NCI-H146 treated with DMSO at 0.1 percent for 48 hours (cell line): Measurements from ENCODE around the gene MLXIP.
"Not testable (repeated sequence)": the region's sequence is repeated elsewhere in the genome, so short reads cannot be mapped to it uniquely, and the experiment has no call there.

ENCODE experiments used
- DNase-seq: peaks from one replicate; lab custom pipeline; 2025; ENCODE audit not compliant: unreplicated experiment; lab: John Stamatoyannopoulos, UW

The MLXIP gene

DNA sequence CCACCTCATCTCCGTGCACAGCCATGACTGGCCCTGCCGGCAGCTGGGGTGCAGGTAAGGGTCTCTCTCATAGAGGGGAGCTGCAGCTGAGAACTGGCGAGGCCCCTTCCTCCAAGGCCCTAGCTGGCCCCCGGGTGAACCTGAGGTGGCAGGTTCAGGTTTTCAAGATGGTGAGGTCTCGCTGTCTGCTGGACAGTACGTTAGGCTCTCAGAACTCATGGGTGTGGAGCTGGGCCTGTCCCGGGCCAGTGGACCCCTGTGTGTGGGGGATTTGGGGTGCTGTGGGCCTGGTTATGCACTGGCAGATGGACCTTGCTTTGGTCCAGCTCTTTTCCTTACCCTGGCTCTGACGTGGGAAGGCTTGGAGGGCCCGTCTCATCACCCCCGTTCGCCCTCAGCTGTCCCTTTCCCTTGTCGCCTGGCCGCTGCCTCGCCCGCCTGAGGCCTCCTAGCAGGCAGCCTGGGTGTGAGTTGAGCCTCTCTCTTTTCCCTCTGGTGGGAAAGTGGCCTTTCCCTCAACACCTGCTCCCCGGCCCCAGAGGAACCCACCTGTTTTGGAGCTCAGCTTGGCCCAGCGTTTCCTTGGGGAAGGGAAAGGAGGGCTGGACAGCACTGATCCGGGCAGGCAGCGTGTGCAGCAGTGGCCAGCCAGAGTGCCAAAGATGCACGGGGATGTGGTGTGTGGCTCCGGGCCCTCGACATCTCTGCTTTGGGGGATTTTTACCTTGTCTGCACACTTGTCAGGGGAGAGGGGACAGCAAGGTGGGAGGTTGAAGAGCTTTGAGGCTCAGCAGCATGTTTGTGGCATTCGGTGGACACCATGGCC is 67.2 kb downstream of the MLXIP start:
- DNase-seq = no peak

DNA sequence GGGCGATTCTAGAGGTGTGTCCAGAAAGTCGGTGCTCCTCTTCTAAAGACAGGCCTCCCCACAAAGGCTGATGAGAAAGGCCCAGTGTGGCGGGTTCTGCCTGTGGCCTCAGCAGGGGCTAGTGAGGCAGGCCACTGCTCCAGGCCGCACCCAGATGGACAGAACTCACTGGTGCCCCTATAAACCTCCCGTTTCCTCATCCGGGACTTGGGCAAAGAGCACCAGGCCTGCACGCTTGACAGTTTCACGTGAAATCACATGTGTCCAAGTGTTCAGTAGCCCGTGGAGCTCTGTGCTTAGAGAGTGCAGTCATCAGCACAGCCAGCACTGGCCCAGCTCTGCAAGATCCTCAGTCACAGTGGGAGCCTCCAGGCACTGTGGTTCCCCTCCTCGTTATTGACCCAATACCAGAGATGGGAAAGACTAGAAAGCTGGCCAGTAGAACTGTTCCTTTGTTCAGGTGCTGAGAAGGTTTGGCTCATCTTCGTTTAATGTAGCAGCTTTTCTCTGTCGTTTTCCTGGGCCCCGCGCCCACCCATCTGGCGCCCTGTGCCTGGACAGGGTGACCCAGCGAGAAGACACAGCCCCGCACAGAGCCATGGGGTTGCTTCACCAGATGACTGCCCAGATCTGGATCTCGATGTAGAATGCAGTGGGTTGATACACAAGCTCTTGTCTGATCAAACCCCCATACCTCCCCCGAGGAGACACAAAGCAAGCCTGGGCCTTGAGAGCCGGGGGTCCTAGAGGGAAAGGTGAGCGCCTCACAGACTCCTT is 69.1 kb downstream of the MLXIP start:
- DNase-seq = no peak

- DNase-seq = no peak
Measured at GRCh38 chr12:122148657-122149056, 70.1 kb downstream of the MLXIP start.

DNA sequence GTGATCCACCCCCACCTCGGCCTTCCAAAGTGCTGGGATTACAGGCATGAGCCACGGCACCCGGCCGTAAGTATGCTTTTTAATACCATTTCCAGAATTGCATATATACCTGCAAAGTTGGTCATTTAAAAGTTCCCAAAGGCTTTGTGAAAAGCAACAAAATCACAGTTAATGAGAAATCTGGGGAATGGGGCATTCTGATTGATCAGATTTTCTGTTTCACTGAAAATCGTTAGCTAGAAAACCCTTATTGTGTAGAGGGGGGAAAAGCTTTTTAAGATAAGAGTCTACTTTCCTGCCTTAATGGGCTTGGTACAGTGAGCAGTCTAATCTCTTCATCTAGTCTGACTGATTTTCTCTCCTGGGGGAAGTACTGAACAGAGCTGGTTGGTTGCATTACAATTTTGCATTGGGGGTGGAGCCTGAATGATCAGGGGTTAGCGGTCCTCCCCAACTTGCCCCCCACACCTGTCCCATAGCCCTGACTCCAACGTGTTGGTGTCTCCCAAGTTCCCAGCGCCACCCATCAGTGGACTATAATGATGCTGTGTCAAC is 71.6 kb downstream of the MLXIP start:
- no peak for DNase-seq

GRCh38 chr12:122152754-122153153 is 74.2 kb downstream of the MLXIP start:
- no peak for DNase-seq

DNA sequence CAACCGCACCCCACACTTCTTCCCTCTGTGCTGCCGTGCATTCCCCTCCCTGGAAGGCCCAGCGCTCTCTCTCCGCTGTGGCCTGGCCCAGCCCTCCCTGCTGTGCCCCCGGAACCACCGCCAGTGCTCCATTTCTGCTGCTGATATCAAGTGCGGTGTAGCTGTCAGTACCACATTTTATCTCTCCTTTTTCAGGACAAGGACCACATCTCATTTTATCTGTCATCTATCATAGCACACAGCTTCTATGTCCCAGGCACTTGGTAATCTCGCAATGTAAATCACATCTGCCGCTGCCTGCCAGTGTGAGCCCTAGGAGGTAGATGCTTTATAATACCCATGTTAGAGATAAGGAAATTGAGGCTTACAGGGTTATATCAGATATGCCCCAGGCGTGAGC is 77.1 kb downstream of the MLXIP start:
- DNase-seq = no peak

DNA sequence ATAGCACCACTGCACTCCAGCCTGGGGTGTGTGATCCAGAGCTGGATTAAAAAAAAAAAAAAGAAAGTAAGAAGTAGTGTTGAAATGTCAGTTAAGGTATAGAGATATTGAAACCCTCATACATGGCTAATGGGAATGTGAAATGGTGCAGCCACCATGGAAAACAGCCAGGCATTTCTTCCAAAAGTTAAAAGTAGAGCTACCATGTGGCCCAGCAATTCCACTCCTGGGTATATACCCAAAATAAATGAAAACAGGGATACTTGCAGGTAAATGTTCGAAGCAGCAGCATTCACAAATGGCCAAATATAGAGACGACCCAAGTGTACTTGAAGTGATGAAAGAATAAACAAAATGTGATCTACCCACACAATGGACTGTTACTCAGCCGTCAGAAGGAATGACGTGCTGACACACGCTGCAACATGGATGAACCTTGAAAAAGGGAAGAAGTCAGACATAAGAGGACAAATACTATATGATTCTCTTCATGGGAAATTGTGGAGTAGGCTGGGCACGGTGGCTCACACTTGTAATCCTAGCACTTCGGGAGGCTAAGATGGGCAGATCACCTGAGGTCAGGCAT is 80.2 kb downstream of the MLXIP start:
- no peak for DNase-seq

DNA sequence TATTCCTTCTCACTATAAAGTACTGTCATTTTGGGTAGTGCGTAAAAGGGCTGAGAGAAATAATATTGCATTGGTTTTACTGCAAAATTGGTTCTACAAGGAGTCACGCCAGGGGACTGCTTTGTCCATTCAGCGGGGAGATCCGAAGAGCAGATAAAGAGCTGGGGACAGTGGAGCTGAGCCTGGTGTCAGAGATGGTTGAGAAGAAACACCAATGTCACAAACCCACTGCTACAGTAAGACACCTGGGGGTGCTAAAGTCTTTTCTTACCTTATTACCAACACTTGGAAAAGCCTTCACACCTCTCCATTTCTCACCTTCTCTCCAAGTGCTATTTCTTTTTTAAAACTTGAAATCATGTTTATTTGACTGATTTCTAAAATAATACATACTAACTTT is 81.3 kb downstream of the MLXIP start:
- no peak for DNase-seq

DNA sequence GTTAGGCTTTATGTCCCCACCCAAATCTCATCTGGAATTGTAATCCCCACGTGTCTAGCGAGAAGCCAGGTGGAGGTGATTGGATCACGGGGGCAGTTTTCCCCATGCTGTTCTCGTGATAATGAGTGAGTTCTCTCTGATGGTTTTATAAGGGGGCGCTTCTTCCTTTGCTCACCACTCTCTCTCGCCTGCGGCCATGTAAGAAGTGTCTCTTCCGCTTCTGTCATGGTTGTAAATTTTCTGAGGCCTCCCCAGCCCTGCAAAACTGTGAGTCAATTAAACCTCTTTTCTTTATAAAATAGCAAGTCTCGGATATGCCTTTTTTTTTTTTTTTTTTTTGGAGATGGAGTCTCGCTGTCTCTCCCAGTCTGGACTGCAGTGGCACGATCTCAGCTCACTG is 82.2 kb downstream of the MLXIP start:
- no peak for DNase-seq

GRCh38 chr12:122161682-122162081 is 83.1 kb downstream of the MLXIP start:
- DNase-seq = no peak

- no peak for DNase-seq
Measured at GRCh38 chr12:122162976-122163375, 84.4 kb downstream of the MLXIP start.

DNA sequence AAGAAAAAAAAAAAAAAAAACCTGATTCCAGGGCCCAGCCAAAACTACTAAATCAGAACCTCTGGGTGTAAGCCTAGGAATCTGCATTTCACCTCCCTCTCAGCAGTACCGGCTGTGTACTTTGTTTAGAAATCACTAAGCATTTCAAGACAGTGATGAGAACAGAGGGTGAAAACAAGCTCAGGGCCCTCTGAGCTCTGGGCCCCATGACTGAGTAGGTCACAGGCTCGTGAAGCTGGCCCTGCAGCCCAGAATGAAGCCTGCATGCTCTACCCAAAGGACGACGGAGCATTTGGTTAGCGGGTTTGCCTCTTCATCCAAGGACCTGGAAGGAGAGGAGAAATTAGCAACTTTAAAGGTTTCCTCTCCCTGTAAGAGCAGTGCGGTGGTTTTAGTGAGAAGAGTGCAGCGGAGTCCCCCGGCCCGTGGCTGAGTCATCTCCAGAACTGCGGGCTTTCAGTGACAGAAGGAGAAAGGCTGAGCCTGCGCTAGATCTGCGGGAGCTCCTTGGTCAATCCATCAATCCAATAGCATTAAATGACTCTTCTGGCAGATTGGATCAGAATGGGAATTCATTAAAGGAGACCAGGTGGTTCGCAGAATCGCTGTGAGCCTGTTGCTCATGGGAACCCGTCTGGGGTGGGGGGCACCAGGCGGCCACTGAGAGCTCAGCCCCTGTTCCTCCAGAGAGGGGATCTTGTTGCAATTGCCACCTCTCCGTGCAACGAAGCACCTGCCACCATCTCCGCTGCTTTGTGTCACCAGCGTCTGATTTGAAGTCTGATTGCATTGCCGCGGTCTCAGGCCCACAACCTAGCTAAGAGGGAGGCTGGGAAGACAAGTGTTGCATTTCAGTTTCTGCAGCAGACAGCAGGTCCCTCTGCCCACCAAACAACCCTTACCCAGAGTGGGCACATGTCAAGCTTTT is 88.1 kb downstream of the MLXIP start:
- no peak for DNase-seq

DNA sequence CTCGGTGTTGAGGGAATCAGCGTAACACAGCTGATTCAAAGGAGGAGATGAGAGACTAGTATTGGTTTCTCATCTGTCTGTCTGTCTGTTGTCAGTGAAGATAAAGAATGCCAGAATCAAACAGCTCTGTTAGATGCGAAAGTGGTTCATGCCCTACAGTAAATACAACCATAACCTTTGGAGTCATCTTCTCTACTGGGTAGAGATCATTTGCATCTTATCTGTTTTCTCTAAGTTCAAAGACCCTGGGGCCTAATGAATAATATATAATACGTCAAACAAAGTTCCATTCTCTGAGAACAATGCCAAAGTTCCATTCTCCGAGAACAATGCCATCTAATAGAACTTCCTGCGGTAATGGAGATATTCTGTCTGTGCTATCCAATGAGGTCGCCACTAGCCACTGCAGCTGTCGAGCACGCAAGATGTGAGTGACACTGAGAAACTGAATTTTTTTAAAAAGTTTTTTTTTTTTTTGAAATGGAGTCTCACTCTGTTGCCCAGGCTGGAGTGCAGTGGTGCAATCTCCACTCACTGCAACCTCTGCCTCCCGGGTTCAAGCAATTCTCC is 88.9 kb downstream of the MLXIP start:
- no peak for DNase-seq

DNA sequence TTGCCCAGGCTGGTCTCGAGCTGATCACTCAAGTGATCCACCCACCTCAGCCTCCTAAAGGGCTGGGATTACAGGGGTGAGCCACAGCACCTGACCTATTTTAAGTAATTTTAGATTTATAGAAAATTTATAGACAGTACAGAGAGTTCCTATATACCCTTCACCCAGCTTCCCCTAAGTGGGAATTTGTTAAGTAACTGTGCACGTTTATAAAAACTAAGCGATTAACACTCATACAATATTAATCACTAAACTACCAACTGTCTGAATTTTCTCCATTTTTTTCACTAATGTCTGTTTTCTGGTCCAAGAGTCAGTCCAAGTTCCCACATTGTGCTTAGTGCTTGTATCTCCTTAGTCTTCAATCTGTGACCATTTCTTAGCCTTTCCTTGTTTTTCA is 89.9 kb downstream of the MLXIP start:
- no peak for DNase-seq

DNA sequence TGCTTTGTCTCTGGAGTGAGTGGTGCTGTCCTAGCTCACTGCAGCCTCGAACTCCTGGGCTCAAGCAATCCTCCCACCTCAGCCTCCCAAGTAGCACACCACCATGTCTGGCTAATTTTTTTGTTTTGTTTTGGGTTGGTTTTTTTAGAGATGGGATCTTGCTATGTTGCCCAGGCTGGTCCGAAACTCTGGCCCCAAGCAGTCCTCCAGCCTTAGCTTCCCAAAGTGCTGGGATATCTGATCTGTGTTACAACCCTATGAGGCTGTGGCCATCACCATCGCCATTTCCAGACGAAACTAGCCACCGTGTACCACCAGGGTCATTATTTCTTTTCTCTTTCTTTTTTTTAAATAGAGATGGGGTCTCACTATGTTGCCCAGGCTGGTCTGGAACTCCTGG is 92.8 kb downstream of the MLXIP start:
- DNase-seq = no peak

DNA sequence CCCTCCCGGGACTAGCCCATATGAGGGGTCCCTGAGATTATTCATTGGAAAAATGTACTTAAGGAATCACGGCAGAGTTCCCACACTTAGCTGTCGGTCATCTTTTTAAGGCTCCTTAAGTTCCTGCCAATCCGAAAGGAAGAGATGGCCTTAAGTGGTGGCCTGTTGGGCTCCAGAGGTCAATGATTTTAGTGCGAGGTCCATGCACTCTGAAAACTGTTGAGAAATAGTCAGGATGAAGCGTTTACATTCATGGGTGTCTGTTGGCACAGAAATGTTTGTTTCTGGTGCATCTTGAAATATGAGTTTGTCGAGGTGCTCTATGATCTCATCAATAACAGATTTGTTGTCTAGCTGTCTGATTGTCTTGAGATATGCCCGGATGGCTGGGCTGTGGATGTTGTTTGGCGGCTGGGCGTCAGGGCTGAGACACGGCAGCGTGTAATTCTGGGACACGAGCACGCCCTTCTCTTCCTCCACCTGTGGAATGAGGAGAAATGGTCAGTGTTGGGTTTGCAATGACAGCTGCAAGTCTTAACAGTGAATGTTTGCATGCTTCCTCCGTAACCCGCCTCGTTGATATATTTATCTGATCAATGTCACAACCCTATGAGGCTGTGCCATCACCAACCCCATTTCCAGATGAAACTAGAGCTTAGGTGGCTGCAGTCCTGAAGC is 93.8 kb downstream of the MLXIP start:
- no peak for DNase-seq

- no peak for DNase-seq
Measured at GRCh38 chr12:122174155-122174845, 95.7 kb downstream of the MLXIP start, which contains the start of gene IL31. IL31 (minus strand) TSS chr12:122174221; CDS start chr12:122174172, 49 bp downstream.

- not testable (repeated sequence) for DNase-seq
Measured at GRCh38 chr12:122176473-122176872, 97.9 kb downstream of the MLXIP start.
